ENCODE measurements around the gene FGFR3.
A peak's percentile ranks its signal among the peaks of the same experiment; 100 is the strongest.

The FGFR3 gene

GRCh38 chr4:1789552-1789951 is 3.5 kb upstream of the FGFR3 start:
- DNase-seq = no peak

- DNase-seq = no peak
These were observed 3.1 kb upstream of the FGFR3 start for GRCh38 chr4:1790005-1790404.

- no peak for DNase-seq
These were observed 798 bp upstream of the FGFR3 start for GRCh38 chr4:1792158-1792831.

GRCh38 chr4:1793496-1793840 is 375 bp downstream of the FGFR3 start:
- peak; percentile 45 for DNase-seq

- no peak for DNase-seq
These were observed 1.1 kb downstream of the FGFR3 start for GRCh38 chr4:1793940-1794808.

GRCh38 chr4:1794809-1795298 is 1.8 kb downstream of the FGFR3 start:
- no peak for DNase-seq

- no peak for DNase-seq
These were observed 2.5 kb downstream of the FGFR3 start for GRCh38 chr4:1795299-1796195.

- no peak for DNase-seq
These were observed 3.6 kb downstream of the FGFR3 start for GRCh38 chr4:1796486-1797204.

GRCh38 chr4:1797298-1797860 is 4.3 kb downstream of the FGFR3 start:
- no peak for DNase-seq

GRCh38 chr4:1797861-1798579 is 4.9 kb downstream of the FGFR3 start:
- DNase-seq = no peak

- no peak for DNase-seq
These were observed 5.7 kb downstream of the FGFR3 start for GRCh38 chr4:1798580-1799386.

- no peak for DNase-seq
These were observed 6.6 kb downstream of the FGFR3 start for GRCh38 chr4:1799387-1800375.

GRCh38 chr4:1800805-1801204 is 7.7 kb downstream of the FGFR3 start:
- DNase-seq = no peak

- no peak for DNase-seq
These were observed 8.3 kb downstream of the FGFR3 start for GRCh38 chr4:1801286-1801958.

- no peak for DNase-seq
These were observed 9.1 kb downstream of the FGFR3 start for GRCh38 chr4:1802151-1802715.

GRCh38 chr4:1802720-1803522 is 9.8 kb downstream of the FGFR3 start:
- DNase-seq = no peak

All from stimulated activated CD4-positive, alpha-beta T cell treated with anti-CD3 and anti-CD28 coated beads, Interleukin-4, amount 100 ng/mL, for 1 hour (primary cell).